GM06990 (cell line): ENCODE measurements around the gene BTD.

ENCODE experiments used
- DNase-seq: peaks from one replicate; pipeline ENCODE4 v3.0.0-alpha.2; 2011; ENCODE audit not compliant: insufficient read length; ENCODE audit errors: extremely low read depth
- H3K27me3 ChIP-seq: replicated peaks from 2 replicates; pipeline ENCODE4 v1.6.0; 2011; ENCODE audit warnings: low read length; ENCODE audit not compliant: control insufficient read depth, insufficient read depth
- H3K36me3 ChIP-seq: 2 replicates; pipeline ENCODE4 v1.5.1; 2011; ENCODE audit warnings: low read length; ENCODE audit not compliant: control insufficient read depth, insufficient read depth
- H3K4me3 ChIP-seq: replicated peaks from 2 replicates; pipeline ENCODE4 v1.5.1; 2011; ENCODE audit warnings: low read depth, mild to moderate bottlenecking, control low read depth, low read length
- TF ChIP-seq, protein P1 (sequence below): IDR thresholded peaks from 2 replicates; pipeline ENCODE4 v1.5.1; 2011; ENCODE audit warnings: low read length, control low read depth, mild to moderate bottlenecking, inconsistent platforms; ENCODE audit not compliant: insufficient read depth, poor library complexity, severe bottlenecking

The BTD gene, protein sequence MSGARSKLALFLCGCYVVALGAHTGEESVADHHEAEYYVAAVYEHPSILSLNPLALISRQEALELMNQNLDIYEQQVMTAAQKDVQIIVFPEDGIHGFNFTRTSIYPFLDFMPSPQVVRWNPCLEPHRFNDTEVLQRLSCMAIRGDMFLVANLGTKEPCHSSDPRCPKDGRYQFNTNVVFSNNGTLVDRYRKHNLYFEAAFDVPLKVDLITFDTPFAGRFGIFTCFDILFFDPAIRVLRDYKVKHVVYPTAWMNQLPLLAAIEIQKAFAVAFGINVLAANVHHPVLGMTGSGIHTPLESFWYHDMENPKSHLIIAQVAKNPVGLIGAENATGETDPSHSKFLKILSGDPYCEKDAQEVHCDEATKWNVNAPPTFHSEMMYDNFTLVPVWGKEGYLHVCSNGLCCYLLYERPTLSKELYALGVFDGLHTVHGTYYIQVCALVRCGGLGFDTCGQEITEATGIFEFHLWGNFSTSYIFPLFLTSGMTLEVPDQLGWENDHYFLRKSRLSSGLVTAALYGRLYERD

DNA sequence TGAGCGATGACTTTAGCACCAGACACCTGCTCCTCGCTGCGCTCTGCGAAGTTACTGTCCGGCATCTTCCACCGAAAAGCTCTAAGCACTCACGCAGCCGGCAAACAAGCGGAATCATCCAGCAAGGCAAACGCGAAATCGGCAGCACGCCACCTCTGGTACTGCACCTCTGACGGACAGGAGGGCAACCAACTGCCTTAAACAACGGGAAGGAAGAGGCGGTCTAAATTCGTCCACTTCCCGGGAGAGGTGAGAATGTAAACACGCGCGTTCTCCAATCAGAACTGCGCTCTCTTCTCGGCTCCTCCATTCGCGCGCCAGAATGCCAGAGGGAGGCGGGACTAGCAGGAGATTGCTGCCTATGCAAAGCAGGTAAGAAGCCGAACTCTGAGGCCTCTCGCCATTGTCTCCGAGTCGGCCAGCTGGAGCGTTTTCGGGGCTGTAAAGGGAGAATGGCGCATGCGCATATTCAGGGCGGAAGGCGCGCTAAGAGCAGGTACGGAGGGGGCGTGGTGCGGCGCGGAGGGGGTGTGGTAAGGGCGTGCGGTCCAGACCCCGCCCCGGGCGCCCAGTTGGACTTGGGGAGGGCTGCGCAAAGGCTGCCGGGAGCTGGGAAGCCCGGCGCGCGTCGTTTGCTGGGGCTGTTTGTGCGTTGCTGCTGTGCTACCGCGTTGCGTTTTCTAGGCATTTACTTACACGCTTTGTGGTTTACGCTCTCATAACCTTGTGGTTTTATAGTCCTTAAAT, at the start of gene BTD, which contains the start of gene HACL1:
TSS of gene BTD (plus strand) at position 347 of the 747 bp plus-strand sequence. CDS start 33,695 bp downstream, outside the sequence.
TSS of gene HACL1 (minus strand) at position 171 of the 747 bp plus-strand sequence. CDS start at position 65, 106 bp downstream.
- DNase-seq: peak; percentile 99
- TF ChIP-seq, protein P1, sequence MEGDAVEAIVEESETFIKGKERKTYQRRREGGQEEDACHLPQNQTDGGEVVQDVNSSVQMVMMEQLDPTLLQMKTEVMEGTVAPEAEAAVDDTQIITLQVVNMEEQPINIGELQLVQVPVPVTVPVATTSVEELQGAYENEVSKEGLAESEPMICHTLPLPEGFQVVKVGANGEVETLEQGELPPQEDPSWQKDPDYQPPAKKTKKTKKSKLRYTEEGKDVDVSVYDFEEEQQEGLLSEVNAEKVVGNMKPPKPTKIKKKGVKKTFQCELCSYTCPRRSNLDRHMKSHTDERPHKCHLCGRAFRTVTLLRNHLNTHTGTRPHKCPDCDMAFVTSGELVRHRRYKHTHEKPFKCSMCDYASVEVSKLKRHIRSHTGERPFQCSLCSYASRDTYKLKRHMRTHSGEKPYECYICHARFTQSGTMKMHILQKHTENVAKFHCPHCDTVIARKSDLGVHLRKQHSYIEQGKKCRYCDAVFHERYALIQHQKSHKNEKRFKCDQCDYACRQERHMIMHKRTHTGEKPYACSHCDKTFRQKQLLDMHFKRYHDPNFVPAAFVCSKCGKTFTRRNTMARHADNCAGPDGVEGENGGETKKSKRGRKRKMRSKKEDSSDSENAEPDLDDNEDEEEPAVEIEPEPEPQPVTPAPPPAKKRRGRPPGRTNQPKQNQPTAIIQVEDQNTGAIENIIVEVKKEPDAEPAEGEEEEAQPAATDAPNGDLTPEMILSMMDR: peak; percentile 27
- H3K4me3 ChIP-seq: peak within 1 kb of the TSS; percentile 68

DNA sequence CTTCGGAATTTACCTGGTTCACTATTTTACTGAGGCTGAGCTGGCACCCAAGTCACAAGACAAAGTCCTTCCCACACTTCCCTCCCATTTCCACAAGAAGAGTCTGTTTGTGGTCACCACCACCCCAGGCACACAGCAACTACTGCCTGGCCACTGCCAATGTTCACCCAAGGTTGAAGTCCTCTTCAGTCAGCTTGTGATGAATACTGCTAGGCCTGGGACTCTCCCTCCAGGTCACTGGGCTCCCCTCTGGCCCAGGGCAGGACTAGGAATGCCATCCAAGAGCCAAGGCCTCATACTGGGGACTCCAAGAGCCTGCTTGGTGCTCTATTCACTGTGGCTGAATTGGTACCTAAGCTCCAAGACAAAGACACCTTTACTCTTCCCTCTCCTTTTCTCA, 49.6 kb upstream of the BTD start:
- no peaks in the 10 kb centered on the region; the same call in 1 of the 2 replicates for H3K36me3 ChIP-seq
- H3K27me3 ChIP-seq: no peaks in the 10 kb centered on the region
- DNase-seq: no peak
- no peak overlapping the region for H3K4me3 ChIP-seq
- TF ChIP-seq, protein P1: no peak

More for the DNA sequence above, at the start of gene BTD, which contains the start of gene HACL1:
- Histone ChIP-seq H3K36me3 (peaks cover 2% of the 10 kb centered on the region), H3K27me3 (no peaks in the 10 kb centered on the region)

DNA sequence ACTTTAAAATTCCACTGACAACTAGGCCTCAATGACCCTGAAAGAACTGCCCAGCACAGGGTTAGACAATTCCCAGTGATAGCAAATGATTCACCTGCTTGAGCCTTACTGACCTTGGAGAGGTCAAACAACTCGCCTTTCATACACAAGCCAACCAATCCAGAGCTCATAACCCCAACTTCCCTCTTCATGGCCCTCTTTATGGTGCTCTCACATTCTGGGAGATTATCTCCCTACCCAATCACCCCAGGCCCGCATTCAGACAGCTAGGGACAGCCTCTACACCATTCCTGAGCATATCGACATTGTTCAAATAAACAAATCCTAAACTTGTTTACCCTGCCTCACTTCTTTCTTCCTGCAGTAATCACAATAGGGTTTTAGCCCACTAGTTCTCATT, 47.8 kb upstream of the BTD start:
- Histone ChIP-seq H3K4me3 (no peak overlapping the region), H3K36me3 (no peaks in the 10 kb centered on the region; the same call in 1 of the 2 replicates), H3K27me3 (no peaks in the 10 kb centered on the region)
- DNase-seq: no peak
- TF ChIP-seq, protein P1: no peak

DNA sequence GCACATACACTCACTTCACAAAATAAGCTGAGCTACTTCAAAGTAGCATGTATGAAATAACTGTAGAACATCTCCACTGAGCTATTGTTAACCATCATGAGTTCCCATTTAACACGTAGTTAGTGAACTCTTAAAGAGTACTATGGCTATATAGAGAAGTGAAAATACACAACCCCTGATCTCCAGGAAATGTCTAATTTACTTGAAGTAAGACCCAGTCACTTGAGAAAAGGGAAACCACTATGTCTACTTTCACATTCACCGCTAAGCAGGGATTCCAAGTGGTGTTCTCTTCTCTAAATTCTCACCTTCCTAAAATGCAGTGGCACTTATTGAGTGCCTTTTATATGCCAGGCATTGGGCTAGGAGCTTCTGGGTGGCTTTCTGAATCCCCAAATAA, 45.0 kb upstream of the BTD start:
- peak; percentile 63 for DNase-seq
- Histone ChIP-seq H3K27me3 (no peaks in the 10 kb centered on the region), H3K36me3 (no peaks in the 10 kb centered on the region; the same call in 1 of the 2 replicates), H3K4me3 (no peak overlapping the region)
- TF ChIP-seq, protein P1: no peak

DNA sequence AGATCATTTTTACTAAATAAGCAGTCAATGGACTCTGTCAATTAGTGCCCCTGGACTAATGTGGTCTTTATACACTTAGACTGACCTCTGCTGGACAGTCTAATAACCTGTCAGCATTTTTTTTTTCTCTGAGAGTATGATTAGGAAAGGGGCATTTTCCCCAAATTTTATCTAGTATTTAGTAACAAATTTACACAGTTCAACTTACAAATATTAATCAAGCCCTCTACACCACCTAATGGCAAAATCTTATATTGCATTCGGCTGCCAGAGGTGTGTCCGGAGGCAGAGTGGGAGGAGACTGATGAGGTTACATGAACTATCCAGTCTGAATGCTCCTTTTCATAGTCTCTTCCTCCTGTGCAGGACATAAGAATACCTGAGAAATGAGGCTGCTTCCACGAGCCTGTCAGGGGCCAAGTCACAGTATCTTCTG, 44.0 kb upstream of the BTD start:
- H3K27me3 ChIP-seq: no peaks in the 10 kb centered on the region
- DNase-seq: peak; percentile 63

More for the DNA sequence above, 44.0 kb upstream of the BTD start:
- no peaks in the 10 kb centered on the region; the same call in none of the 2 replicates for H3K36me3 ChIP-seq
- TF ChIP-seq, protein P1: peak; percentile 34
- H3K4me3 ChIP-seq: no peak overlapping the region
